Kidney tubule cell (primary cell): ENCODE results near the gene DCAF8.

ENCODE experiments used
- DNase-seq: peaks from one replicate; pipeline ENCODE4 v3.0.0-alpha.2; 2018; ENCODE audit warnings: low spot score

The DCAF8 gene

GRCh38 chr1:160264795-160265307, 2.5 kb upstream of the DCAF8 start:
- no peak for DNase-seq

- DNase-seq, result peak; percentile 80
These were observed 825 bp downstream of the DCAF8 start for GRCh38 chr1:160261556-160261892.

- peak; percentile 82 for DNase-seq
These were observed 1.7 kb downstream of the DCAF8 start for GRCh38 chr1:160260406-160261382.

- DNase-seq, result no peak
These were observed 4.1 kb downstream of the DCAF8 start for GRCh38 chr1:160258177-160258798.

- DNase-seq, result no peak
These were observed 4.8 kb downstream of the DCAF8 start for GRCh38 chr1:160257411-160258015.

GRCh38 chr1:160256396-160257046, 5.8 kb downstream of the DCAF8 start:
- peak; percentile 68 for DNase-seq

- DNase-seq, result no peak
These were observed 6.5 kb downstream of the DCAF8 start for GRCh38 chr1:160255781-160256300.

GRCh38 chr1:160251687-160252526, 10.4 kb downstream of the DCAF8 start:
- peak; percentile 78 for DNase-seq

- no peak for DNase-seq
These were observed 11.3 kb downstream of the DCAF8 start for GRCh38 chr1:160251011-160251410.

- DNase-seq, result peak; percentile 54
These were observed 15.3 kb downstream of the DCAF8 start for GRCh38 chr1:160247053-160247452.

- DNase-seq, result no peak
These were observed 16.9 kb downstream of the DCAF8 start for GRCh38 chr1:160245434-160245833.

- DNase-seq, result no peak
These were observed 18.1 kb downstream of the DCAF8 start for GRCh38 chr1:160244209-160244608.

- DNase-seq, result no peak
These were observed 18.6 kb downstream of the DCAF8 start for GRCh38 chr1:160243767-160244166.

GRCh38 chr1:160239582-160240299, 22.6 kb downstream of the DCAF8 start:
- no peak for DNase-seq

- DNase-seq, result no peak
These were observed 23.9 kb downstream of the DCAF8 start for GRCh38 chr1:160238408-160238807.

GRCh38 chr1:160237558-160237957, 24.8 kb downstream of the DCAF8 start:
- DNase-seq, result no peak

GRCh38 chr1:160236806-160237205, 25.5 kb downstream of the DCAF8 start:
- DNase-seq, result no peak

GRCh38 chr1:160232911-160233310, 29.4 kb downstream of the DCAF8 start:
- no peak for DNase-seq

- no peak for DNase-seq
These were observed 33.9 kb downstream of the DCAF8 start for GRCh38 chr1:160228431-160228830.

GRCh38 chr1:160227561-160227960, 34.8 kb downstream of the DCAF8 start:
- no peak for DNase-seq
